H1 (cell line): ENCODE results near the gene COL4A2. TPM values are rescaled to one million over a fixed set of nuclear protein-coding genes. Genes with fewer than 3 reads are reported as not detected.

Experiments used
- CBX5 ChIP-seq: fragments of 300-800, 300-1000 bp; sonication (generic); IDR thresholded peaks from 2 replicates; pipeline ENCODE4 v1.7.1; 2016; ENCODE audit warnings: antibody characterized with exemption, low read length, low read depth
- EGR1 ChIP-seq: IDR thresholded peaks from 2 replicates; pipeline ENCODE4 v1.6.1; 2011; ENCODE audit warnings: low read depth, low read length, borderline replicate concordance
- GTF2F1 ChIP-seq: IDR thresholded peaks from 2 replicates; pipeline ENCODE4 v1.6.1; 2012; ENCODE audit warnings: low read depth, low read length, improper control_type of control experiment, borderline replicate concordance
- KDM1A ChIP-seq: fragments of 200-600, 300-600 bp; sonication (generic); IDR thresholded peaks from 2 replicates; pipeline ENCODE4 v1.7.1; 2016; ENCODE audit warnings: mild to moderate bottlenecking, low read length, borderline replicate concordance
- NRF1 ChIP-seq: IDR thresholded peaks from 2 replicates; pipeline ENCODE4 v1.6.1; 2011; ENCODE audit warnings: mild to moderate bottlenecking, low read depth, low read length, improper control_type of control experiment
- RFX5 ChIP-seq: IDR thresholded peaks from 2 replicates; pipeline ENCODE4 v1.6.1; 2011; ENCODE audit warnings: low read depth, low read length, improper control_type of control experiment, borderline replicate concordance
- SIRT6 ChIP-seq: IDR thresholded peaks from one replicate; pipeline ENCODE4 v1.7.1; 2012; ENCODE audit warnings: low read length, inconsistent platforms
- SP4 ChIP-seq: IDR thresholded peaks from 2 replicates; pipeline ENCODE4 v1.6.1; 2012; ENCODE audit warnings: low read length, inconsistent platforms
- SUZ12 ChIP-seq: fragments of 200-600 bp; sonication (generic); IDR thresholded peaks from 2 replicates; pipeline ENCODE4 v1.6.1; 2012; ENCODE audit warnings: mild to moderate bottlenecking, inconsistent platforms, low read length, moderate library complexity, mixed read lengths
- TEAD4 ChIP-seq: IDR thresholded peaks from 2 replicates; pipeline ENCODE4 v1.6.1; 2012; ENCODE audit warnings: low read depth, low read length, inconsistent platforms, mixed read lengths
- polyA plus RNA-seq, 7 experiments: library from polyadenylated mRNA; depleted of rRNA in 3 of 7; stranded (reverse) in 5 of 7; unstranded in 2 of 7; fragments of >200 nt in 5 of 7; fragments of 200-250 nt in 2 of 7; gene quantifications; 1 replicate in 5 of 7; 2 replicates in 1 of 7; 4 replicates in 1 of 7; pipeline versions ENCODE4 v1.2.1 to v1.2.3, GENCODE V29; 2011 to 2013; ENCODE audit warnings: missing spikeins in 2 of 7, mixed read lengths in 2 of 7
- total RNA-seq: library from RNA; stranded (reverse); fragmentation: NEBNext Ultra II Directional; extraction: Animal tissue kit (Norgen Biotek cat#: 25700); gene quantifications from 2 replicates; pipeline ENCODE4 v1.2.1, GENCODE V29; 2021
- TF ChIP-seq, protein P1 (sequence below): IDR thresholded peaks from 2 replicates; pipeline ENCODE4 v1.6.1; 2012; ENCODE audit warnings: inconsistent platforms
- TF ChIP-seq, protein P2 (sequence below): fragments of 300-600 bp; sonication (generic); IDR thresholded peaks from 2 replicates; pipeline ENCODE4 v1.7.1; 2012; ENCODE audit warnings: low read length, moderate library complexity, mild to moderate bottlenecking, inconsistent platforms; ENCODE audit not compliant: insufficient replicate concordance

Gene COL4A2
- total and polyA plus RNA-seq, 2 of the 8 experiments (the other 6 are each of a cell fraction or from before 2014, with no cell fraction given): 80.4 to 87.3 TPM

- TF ChIP-seq, protein P1, sequence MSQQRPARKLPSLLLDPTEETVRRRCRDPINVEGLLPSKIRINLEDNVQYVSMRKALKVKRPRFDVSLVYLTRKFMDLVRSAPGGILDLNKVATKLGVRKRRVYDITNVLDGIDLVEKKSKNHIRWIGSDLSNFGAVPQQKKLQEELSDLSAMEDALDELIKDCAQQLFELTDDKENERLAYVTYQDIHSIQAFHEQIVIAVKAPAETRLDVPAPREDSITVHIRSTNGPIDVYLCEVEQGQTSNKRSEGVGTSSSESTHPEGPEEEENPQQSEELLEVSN: no peak
- no peak for TF ChIP-seq SIRT6
- TF ChIP-seq RFX5: no peak
- TF ChIP-seq SUZ12: no peak; the same call in 1 of the 2 replicates
- TF ChIP-seq NRF1: no peak
- TF ChIP-seq TEAD4: no peak
- TF ChIP-seq, protein P2, sequence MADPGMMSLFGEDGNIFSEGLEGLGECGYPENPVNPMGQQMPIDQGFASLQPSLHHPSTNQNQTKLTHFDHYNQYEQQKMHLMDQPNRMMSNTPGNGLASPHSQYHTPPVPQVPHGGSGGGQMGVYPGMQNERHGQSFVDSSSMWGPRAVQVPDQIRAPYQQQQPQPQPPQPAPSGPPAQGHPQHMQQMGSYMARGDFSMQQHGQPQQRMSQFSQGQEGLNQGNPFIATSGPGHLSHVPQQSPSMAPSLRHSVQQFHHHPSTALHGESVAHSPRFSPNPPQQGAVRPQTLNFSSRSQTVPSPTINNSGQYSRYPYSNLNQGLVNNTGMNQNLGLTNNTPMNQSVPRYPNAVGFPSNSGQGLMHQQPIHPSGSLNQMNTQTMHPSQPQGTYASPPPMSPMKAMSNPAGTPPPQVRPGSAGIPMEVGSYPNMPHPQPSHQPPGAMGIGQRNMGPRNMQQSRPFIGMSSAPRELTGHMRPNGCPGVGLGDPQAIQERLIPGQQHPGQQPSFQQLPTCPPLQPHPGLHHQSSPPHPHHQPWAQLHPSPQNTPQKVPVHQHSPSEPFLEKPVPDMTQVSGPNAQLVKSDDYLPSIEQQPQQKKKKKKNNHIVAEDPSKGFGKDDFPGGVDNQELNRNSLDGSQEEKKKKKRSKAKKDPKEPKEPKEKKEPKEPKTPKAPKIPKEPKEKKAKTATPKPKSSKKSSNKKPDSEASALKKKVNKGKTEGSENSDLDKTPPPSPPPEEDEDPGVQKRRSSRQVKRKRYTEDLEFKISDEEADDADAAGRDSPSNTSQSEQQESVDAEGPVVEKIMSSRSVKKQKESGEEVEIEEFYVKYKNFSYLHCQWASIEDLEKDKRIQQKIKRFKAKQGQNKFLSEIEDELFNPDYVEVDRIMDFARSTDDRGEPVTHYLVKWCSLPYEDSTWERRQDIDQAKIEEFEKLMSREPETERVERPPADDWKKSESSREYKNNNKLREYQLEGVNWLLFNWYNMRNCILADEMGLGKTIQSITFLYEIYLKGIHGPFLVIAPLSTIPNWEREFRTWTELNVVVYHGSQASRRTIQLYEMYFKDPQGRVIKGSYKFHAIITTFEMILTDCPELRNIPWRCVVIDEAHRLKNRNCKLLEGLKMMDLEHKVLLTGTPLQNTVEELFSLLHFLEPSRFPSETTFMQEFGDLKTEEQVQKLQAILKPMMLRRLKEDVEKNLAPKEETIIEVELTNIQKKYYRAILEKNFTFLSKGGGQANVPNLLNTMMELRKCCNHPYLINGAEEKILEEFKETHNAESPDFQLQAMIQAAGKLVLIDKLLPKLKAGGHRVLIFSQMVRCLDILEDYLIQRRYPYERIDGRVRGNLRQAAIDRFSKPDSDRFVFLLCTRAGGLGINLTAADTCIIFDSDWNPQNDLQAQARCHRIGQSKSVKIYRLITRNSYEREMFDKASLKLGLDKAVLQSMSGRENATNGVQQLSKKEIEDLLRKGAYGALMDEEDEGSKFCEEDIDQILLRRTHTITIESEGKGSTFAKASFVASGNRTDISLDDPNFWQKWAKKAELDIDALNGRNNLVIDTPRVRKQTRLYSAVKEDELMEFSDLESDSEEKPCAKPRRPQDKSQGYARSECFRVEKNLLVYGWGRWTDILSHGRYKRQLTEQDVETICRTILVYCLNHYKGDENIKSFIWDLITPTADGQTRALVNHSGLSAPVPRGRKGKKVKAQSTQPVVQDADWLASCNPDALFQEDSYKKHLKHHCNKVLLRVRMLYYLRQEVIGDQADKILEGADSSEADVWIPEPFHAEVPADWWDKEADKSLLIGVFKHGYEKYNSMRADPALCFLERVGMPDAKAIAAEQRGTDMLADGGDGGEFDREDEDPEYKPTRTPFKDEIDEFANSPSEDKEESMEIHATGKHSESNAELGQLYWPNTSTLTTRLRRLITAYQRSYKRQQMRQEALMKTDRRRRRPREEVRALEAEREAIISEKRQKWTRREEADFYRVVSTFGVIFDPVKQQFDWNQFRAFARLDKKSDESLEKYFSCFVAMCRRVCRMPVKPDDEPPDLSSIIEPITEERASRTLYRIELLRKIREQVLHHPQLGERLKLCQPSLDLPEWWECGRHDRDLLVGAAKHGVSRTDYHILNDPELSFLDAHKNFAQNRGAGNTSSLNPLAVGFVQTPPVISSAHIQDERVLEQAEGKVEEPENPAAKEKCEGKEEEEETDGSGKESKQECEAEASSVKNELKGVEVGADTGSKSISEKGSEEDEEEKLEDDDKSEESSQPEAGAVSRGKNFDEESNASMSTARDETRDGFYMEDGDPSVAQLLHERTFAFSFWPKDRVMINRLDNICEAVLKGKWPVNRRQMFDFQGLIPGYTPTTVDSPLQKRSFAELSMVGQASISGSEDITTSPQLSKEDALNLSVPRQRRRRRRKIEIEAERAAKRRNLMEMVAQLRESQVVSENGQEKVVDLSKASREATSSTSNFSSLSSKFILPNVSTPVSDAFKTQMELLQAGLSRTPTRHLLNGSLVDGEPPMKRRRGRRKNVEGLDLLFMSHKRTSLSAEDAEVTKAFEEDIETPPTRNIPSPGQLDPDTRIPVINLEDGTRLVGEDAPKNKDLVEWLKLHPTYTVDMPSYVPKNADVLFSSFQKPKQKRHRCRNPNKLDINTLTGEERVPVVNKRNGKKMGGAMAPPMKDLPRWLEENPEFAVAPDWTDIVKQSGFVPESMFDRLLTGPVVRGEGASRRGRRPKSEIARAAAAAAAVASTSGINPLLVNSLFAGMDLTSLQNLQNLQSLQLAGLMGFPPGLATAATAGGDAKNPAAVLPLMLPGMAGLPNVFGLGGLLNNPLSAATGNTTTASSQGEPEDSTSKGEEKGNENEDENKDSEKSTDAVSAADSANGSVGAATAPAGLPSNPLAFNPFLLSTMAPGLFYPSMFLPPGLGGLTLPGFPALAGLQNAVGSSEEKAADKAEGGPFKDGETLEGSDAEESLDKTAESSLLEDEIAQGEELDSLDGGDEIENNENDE: no peak
- no peak for TF ChIP-seq EGR1
- no peak for TF ChIP-seq SP4
- TF ChIP-seq KDM1A: no peak
- TF ChIP-seq GTF2F1: no peak
- TF ChIP-seq CBX5: no peak
Observed at GRCh38 chr13:110266983-110267382, 40.1 kb upstream of the COL4A2 start (continued).
